A549 (cell line): ENCODE measurements around the gene RPL29. TPM values are rescaled to one million over a fixed set of nuclear protein-coding genes. Genes with fewer than 3 reads are reported as not detected.

ENCODE experiments used
- ATAC-seq, 2 experiments: fragments of 200-7000 bp in 1 of 2; fragments of >200 bp in 1 of 2; cut with Nextera tagmentation in 1 of 2; cut with Tn5 transposase in 1 of 2; 3 replicates each; pipeline versions ENCODE4 v1.8.0 to v1.9.1; 2018 to 2020; ENCODE audit warnings: mild to moderate bottlenecking in 1 of 2, moderate library complexity in 1 of 2
- CTCF ChIA-PET: fragments of 300-600 bp; sonication (Branson Sonifier 250); formaldehyde crosslinking; extraction: SDS; loops from one replicate; lab custom pipeline; 2021; ENCODE audit warnings: antibody characterized with exemption, inconsistent platforms; lab: Yijun Ruan, JAX
- POLR2A ChIA-PET: fragments of 350-600 bp; formaldehyde crosslinking; extraction: SDS; loops from one replicate; lab custom pipeline; 2021; ENCODE audit warnings: antibody characterized with exemption, inconsistent platforms; lab: Yijun Ruan, JAX
- DNase-seq, 2 experiments: peaks; one replicate each; pipeline versions ENCODE4 v3.0.0 to v3.0.0-alpha.2; 2011 to 2016; ENCODE audit warnings: low read depth in 1 of 2, low spot score in 1 of 2
- FAIRE-seq: peaks from 2 replicates; lab custom pipeline; 2011; peaks lifted over from hg19 to GRCh38; lab: Jason Lieb, UNC
- H3K27ac ChIP-seq, 2 experiments: fragments of >200 bp; sonication (Bioruptor Twin); formaldehyde crosslinking; 3 replicates each; pipeline ENCODE4 v1.5.1; 2016 to 2017
- H3K4me1 ChIP-seq: fragments of >200 bp; sonication (Bioruptor Twin); formaldehyde crosslinking; 3 replicates; pipeline ENCODE4 v1.6.1; 2016
- H3K4me2 ChIP-seq: fragments of >200 bp; sonication (Bioruptor Twin); formaldehyde crosslinking; 3 replicates; pipeline ENCODE4 v1.6.1; 2016
- H3K4me3 ChIP-seq: fragments of >200 bp; sonication (Bioruptor Twin); formaldehyde crosslinking; 3 replicates; pipeline ENCODE4 v1.5.1; 2016
- H3K9me3 ChIP-seq: fragments of >200 bp; sonication (Bioruptor Twin); formaldehyde crosslinking; 3 replicates; pipeline ENCODE4 v1.6.1; 2016
- BHLHE40 ChIP-seq: IDR thresholded peaks from 2 replicates; pipeline ENCODE4 v1.6.1; 2012; ENCODE audit warnings: low read depth, low read length, inconsistent platforms
- CEBPB ChIP-seq, 2 experiments: fragments of >200 bp in 1 of 2; sonication (Bioruptor Twin) in 1 of 2; formaldehyde crosslinking in 1 of 2; IDR thresholded peaks; 2 replicates each; pipeline ENCODE4 v1.6.1; 2012 to 2016
- CHD4 ChIP-seq: fragments of 200-600 bp; sonication (generic); IDR thresholded peaks from 2 replicates; pipeline ENCODE4 v1.6.1; 2016; ENCODE audit warnings: antibody characterized with exemption, mild to moderate bottlenecking, borderline replicate concordance
- EHF ChIP-seq: fragments of 250-450 bp; sonication (Bioruptor Pico); IDR thresholded peaks from 2 replicates; pipeline ENCODE4 v1.5.0; 2020; ENCODE audit warnings: mild to moderate bottlenecking
- EHMT2 ChIP-seq: fragments of 200-600 bp; sonication (generic); IDR thresholded peaks from 2 replicates; pipeline ENCODE4 v1.6.1; 2016; ENCODE audit warnings: antibody characterized with exemption, low read depth, mild to moderate bottlenecking, moderate library complexity
- EP300 ChIP-seq, 2 experiments: fragments of >200 bp; sonication (Bioruptor Twin); formaldehyde crosslinking; IDR thresholded peaks; 2 replicates in 1 of 2; 3 replicates in 1 of 2; pipeline ENCODE4 v1.6.1; 2016 to 2017
- FOXS1 ChIP-seq: fragments of 250-450 bp; sonication (Bioruptor Pico); IDR thresholded peaks from 2 replicates; pipeline ENCODE4 v1.5.0; 2020; ENCODE audit warnings: mild to moderate bottlenecking, moderate library complexity
- HDAC2 ChIP-seq: fragments of 200-600 bp; sonication (generic); IDR thresholded peaks from 2 replicates; pipeline ENCODE4 v1.6.1; 2016
- HOXB13 ChIP-seq: fragments of 250-450 bp; sonication (Bioruptor Pico); IDR thresholded peaks from 2 replicates; pipeline ENCODE4 v1.5.0; 2020; ENCODE audit warnings: low read depth, mild to moderate bottlenecking, moderate library complexity
- KDM1A ChIP-seq: fragments of 200-600 bp; sonication (generic); IDR thresholded peaks from 2 replicates; pipeline ENCODE4 v1.6.1; 2016; ENCODE audit warnings: low read depth, mild to moderate bottlenecking
- NPAS2 ChIP-seq: fragments of 250-450 bp; sonication (Bioruptor Pico); IDR thresholded peaks from 2 replicates; pipeline ENCODE4 v1.8.0; 2022; ENCODE audit warnings: mild to moderate bottlenecking, moderate library complexity, borderline replicate concordance
- PBX3 ChIP-seq: IDR thresholded peaks from 2 replicates; pipeline ENCODE4 v1.6.1; 2012
- POLR2A ChIP-seq: IDR thresholded peaks from 2 replicates; pipeline ENCODE4 v1.6.1; 2012; ENCODE audit warnings: mild to moderate bottlenecking, low read length
- RARB ChIP-seq: fragments of 250-450 bp; sonication (Bioruptor Pico); IDR thresholded peaks from 2 replicates; pipeline ENCODE4 v1.8.0; 2021; ENCODE audit warnings: mild to moderate bottlenecking, moderate library complexity
- REST ChIP-seq: fragments of 200-600 bp; sonication (generic); IDR thresholded peaks from 2 replicates; pipeline ENCODE4 v1.6.1; 2016; ENCODE audit warnings: antibody characterized with exemption, mild to moderate bottlenecking, moderate library complexity
- RFX5 ChIP-seq: fragments of 450-650 bp; IDR thresholded peaks from 2 replicates; pipeline ENCODE4 v1.7.1; 2014; ENCODE audit warnings: antibody characterized with exemption, mild to moderate bottlenecking, moderate library complexity
- SMC3 ChIP-seq: fragments of >200 bp; sonication (Bioruptor Twin); formaldehyde crosslinking; IDR thresholded peaks from 3 replicates; pipeline ENCODE4 v1.6.1; 2018; ENCODE audit warnings: inconsistent platforms
- TP53 ChIP-seq: fragments of 250-450 bp; sonication (Bioruptor Pico); IDR thresholded peaks from 2 replicates; pipeline ENCODE4 v1.5.0; 2021; ENCODE audit warnings: mild to moderate bottlenecking, moderate library complexity
- ZC3H11A ChIP-seq: fragments of 450-650 bp; IDR thresholded peaks from 2 replicates; pipeline ENCODE4 v1.6.1; 2014; ENCODE audit warnings: antibody characterized with exemption, mild to moderate bottlenecking
- WGBS: methylation state at CpG from one replicate; pipeline ENCODE4 v1.1.6; 2017; ENCODE audit errors: missing lambda C conversion rate; 5-methylcytosine and 5-hydroxymethylcytosine counted together
- polyA plus RNA-seq, 4 experiments: library from polyadenylated mRNA; depleted of rRNA in 3 of 4; stranded (reverse); fragments of >200 nt; fragmentation: RNase III in 1 of 4; extraction: RNeasy Plus Mini Kit Qiagen cat#74134 plus additional on column Dnase treatment in 1 of 4; gene quantifications; 2 replicates in 3 of 4; 3 replicates in 1 of 4; pipeline ENCODE4 v1.2.3, GENCODE V29; 2011 to 2017

The RPL29 gene
- polyA plus RNA-seq, 2 of the 4 experiments (the other 2 are of a cell fraction): 808 to 1,152 TPM

DNA sequence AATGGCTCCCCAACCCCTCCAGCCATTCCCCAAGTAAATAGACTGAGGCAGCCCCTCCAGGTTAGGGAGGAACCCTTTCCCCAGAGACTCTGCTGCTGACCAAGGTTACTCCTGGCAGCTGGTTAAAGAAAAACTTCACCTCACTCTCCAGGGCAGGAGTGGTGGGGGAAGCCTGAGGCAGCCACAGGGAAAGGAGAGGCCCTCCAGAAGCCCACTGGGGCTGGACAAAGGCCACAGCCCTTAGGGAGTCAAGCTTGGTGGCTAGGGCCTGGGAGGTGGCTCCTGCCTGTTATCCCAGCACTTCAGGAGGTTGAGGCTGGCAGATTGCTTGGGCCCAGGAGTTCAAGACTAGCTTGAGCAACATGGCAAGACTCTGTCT, 11.4 kb downstream of the RPL29 start:
- DNase-seq: no peak
- peak overlapping the region; percentile 80 to 97; a peak in 5 of 6 replicates for H3K27ac ChIP-seq
- peaks cover 32% of the 10 kb centered on the region for H3K4me1 ChIP-seq
- TF ChIP-seq ZC3H11A: no peak
- TF ChIP-seq CHD4: no peak
- TF ChIP-seq REST: no peak
- no peak for TF ChIP-seq KDM1A
- no peak for TF ChIP-seq HDAC2
- peak overlapping the region; percentile 74 for H3K4me2 ChIP-seq
- CTCF ChIA-PET: interaction anchor here (1.1 to 5.0 kb wide), 4 partner anchors 12 to 43 kb away, joined by 3 to 53 read pairs (median 4); partner anchors contain the start of genes ABHD14A, ABHD14B and RRP9
- peak overlapping the region; percentile 51; the same call in 1 of the 3 replicates for H3K4me3 ChIP-seq
- POLR2A ChIA-PET: interaction anchor here (0.6 to 3.3 kb wide), 4 partner anchors 8 to 19 kb away, joined by 3 to 32 read pairs (median 14); partner anchors contain the start of genes ABHD14B and RPL29
- no peak for ATAC-seq
- FAIRE-seq: no peak
- H3K9me3 ChIP-seq: no peaks in the 10 kb centered on the region

- POLR2A ChIA-PET: interaction anchor here (0.6 to 3.3 kb wide), 6 partner anchors 8 to 171 kb away, joined by 3 to 32 read pairs (median 9); partner anchors contain the start of genes ABHD14B and RPL29
- ATAC-seq (no peak), FAIRE-seq (no peak), DNase-seq (no peak)
- Histone ChIP-seq H3K4me3 (peak overlapping the region; percentile 51), H3K4me1 (peaks cover 32% of the 10 kb centered on the region), H3K9me3 (no peaks in the 10 kb centered on the region), H3K27ac (peak overlapping the region; percentile 80 to 97), H3K4me2 (peak overlapping the region; percentile 74)
- 72% methylated on average over 19 of the region's 22 CpGs for WGBS
- CTCF ChIA-PET: interaction anchor here (0.7 to 5.0 kb wide), 7 partner anchors 12 to 56 kb away, joined by 3 to 53 read pairs (median 6); partner anchors contain the start of genes ABHD14A, ABHD14B, PARP3 and RRP9
- TF ChIP-seq FOXS1 (CRISPR knock-in tag) (no peak), RFX5 (no peak), TP53 (CRISPR knock-in tag) (no peak), POLR2A (no peak), ZC3H11A (no peak), BHLHE40 (no peak), PBX3 (no peak), RARB (CRISPR knock-in tag) (no peak)
These were observed 12.0 kb downstream of the RPL29 start for GRCh38 chr3:51983578-51984268.

DNA sequence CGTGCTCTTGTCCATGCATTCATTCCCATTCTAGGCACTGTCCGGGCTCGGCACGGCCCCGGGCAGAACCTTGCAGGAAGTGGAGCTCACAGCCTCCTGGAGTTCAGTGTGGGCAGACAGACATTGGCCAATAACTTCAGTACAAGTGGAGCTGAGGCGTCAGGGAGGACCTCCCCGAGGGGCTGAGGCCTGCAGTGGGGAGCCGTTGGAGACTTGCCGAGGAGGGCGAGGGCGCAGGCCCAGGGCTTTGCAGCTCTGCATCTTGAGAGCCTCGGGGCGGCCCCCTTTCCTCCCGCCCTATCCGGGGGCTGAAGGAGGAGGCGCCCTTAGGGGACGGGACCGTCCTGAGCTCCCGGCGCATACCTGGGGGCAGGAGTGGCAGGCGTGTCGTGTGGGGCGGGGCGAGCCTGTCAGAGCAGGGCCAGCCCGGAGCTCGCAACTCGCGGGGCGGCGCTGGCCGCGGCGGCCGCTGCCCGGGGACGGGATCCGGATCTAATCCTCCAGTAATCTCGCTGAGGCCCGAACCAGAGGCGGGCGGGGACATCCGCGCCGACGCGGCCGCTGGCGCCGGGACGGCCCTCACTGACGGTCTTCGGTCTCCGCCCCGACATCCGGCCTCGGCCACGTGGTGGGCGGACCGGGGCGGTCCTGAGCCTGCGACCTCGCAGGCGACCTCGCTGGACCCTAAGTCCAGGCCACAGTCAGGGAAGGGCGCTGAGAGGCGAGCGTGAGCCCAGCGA, 12.7 kb downstream of the RPL29 start, which contains the start of gene ACY1:
Gene ACY1, plus strand, starts transcription at position 698 of the 740 bp plus-strand sequence. CDS start 530 bp downstream, outside the sequence.
- ATAC-seq: peak; percentile 71 to 87
- DNase-seq: peak; percentile 81 to 84
- no peak for FAIRE-seq
- CTCF ChIA-PET: interaction anchor here (0.7 to 5.0 kb wide), 14 partner anchors 9 to 179 kb away, joined by 3 to 53 read pairs (median 6); partner anchors contain the start of genes ABHD14A, ABHD14B, PARP3 and PCBP4
- H3K4me2 ChIP-seq: peak within 1 kb of the TSS; percentile 74
- H3K4me1 ChIP-seq: peaks cover 32% of the 10 kb centered on the region
- peak within 1 kb of the TSS; percentile 80 to 97 for H3K27ac ChIP-seq
- WGBS: 3% methylated on average over 18 of the region's 68 CpGs
- H3K9me3 ChIP-seq: no peaks in the 10 kb centered on the region
- H3K4me3 ChIP-seq: peak within 1 kb of the TSS; percentile 51
- POLR2A ChIA-PET: interaction anchor here (0.7 to 3.3 kb wide), 7 partner anchors 9 to 172 kb away, joined by 3 to 32 read pairs (median 14); partner anchors contain the start of genes ABHD14B, DUSP7, PARP3 and RPL29
- TF ChIP-seq EHMT2 (no peak), HOXB13 (CRISPR knock-in tag) (no peak), RFX5 (no peak), EHF (CRISPR knock-in tag) (0 out of 2 replicates have a peak, but pooled peaks have one; percentile 35), TP53 (CRISPR knock-in tag) (no peak), REST (no peak), PBX3 (no peak; the same call in 1 of the 2 replicates), CEBPB (IDR thresholded peaks at IDR 0.05) (no peak), FOXS1 (CRISPR knock-in tag) (no peak), NPAS2 (no peak), KDM1A (no peak), SMC3 (no peak), EP300 (IDR thresholded peaks at IDR 0.05) (no peak), POLR2A (peak; percentile 43)
